ENCODE results near the gene MRPL2. TPM values are rescaled to one million over a fixed set of nuclear protein-coding genes. Genes with fewer than 3 reads are reported as not detected.

Gene MRPL2
- total and polyA plus RNA-seq, 4 donors = 19.6 to 73.9 (median 44.7) TPM

DNA sequence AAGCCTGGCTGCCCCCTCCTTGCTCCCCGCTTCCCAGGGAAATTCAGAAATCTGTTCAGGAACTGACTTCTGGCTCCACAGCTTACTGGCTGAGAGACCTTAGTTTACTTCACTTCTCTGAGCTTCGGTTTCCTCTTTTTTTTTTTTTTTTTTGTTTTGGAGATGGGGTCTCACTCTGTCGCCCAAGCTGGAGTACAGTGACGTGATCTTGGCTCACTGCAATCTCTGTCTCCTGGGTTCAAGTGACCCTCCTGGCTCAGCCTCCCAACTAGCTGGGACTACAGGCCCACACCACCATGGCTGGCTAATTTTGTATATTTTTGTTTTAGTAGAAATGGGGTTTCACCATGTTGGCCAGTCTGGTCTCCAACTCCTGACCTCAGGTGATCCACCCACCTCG lies 31.8 kb upstream of the MRPL2 start:
- Histone ChIP-seq H3K4me1 (ENCODE audit: control insufficient read depth in 4 of 4, insufficient read depth in 4 of 4, low read length in 3 of 4) (peaks cover 0 to 7% (median 3%) of the 10 kb centered on the region in 4 donors), H3K4me3 (ENCODE audit: low read depth in 1 of 3, low read length in 3 of 3) (no peak overlapping the region), H3K27ac (ENCODE audit: low read depth in 1 of 2, low read length in 2 of 2) (no peak overlapping the region), H3K36me3 (ENCODE audit: control insufficient read depth in 4 of 4, insufficient read depth in 3 of 4, low read depth in 1 of 4, low read length in 3 of 4) (no peaks in the 10 kb centered on the region), H3K9ac (ENCODE audit: low read depth in 1 of 2, low read length in 2 of 2) (no peak overlapping the region), H3K27me3 (ENCODE audit: control insufficient read depth in 4 of 4, insufficient read depth in 4 of 4, low read length in 3 of 4) (no peaks in the 10 kb centered on the region), H3K9me3 (ENCODE audit: control insufficient read depth in 4 of 4, low read length in 3 of 4) (no peaks in the 10 kb centered on the region)
- no peak for DNase-seq (ENCODE audit: low spot score)
- WGBS = 91% methylated on average over 5 of the region's 5 CpGs
- TF ChIP-seq HNF4G (IDR thresholded peaks at IDR 0.05) (no peak), JUND (IDR thresholded peaks at IDR 0.05) (no peak), FOXA2 (IDR thresholded peaks at IDR 0.05) (no peak), HNF4A (conservative IDR thresholded peaks at IDR 0.05) (no peak), FOXA1 (IDR thresholded peaks at IDR 0.05) (no peak), YY1 (IDR thresholded peaks at IDR 0.05) (no peak), NR2F2 (IDR thresholded peaks at IDR 0.05) (no peak), RAD21 (IDR thresholded peaks at IDR 0.05) (no peak), TAF1 (conservative IDR thresholded peaks at IDR 0.05) (no peak)
- TF ChIP-seq, protein P1, sequence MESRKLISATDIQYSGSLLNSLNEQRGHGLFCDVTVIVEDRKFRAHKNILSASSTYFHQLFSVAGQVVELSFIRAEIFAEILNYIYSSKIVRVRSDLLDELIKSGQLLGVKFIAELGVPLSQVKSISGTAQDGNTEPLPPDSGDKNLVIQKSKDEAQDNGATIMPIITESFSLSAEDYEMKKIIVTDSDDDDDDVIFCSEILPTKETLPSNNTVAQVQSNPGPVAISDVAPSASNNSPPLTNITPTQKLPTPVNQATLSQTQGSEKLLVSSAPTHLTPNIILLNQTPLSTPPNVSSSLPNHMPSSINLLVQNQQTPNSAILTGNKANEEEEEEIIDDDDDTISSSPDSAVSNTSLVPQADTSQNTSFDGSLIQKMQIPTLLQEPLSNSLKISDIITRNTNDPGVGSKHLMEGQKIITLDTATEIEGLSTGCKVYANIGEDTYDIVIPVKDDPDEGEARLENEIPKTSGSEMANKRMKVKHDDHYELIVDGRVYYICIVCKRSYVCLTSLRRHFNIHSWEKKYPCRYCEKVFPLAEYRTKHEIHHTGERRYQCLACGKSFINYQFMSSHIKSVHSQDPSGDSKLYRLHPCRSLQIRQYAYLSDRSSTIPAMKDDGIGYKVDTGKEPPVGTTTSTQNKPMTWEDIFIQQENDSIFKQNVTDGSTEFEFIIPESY (IDR thresholded peaks at IDR 0.05) = no peak
- TF ChIP-seq, protein P2, sequence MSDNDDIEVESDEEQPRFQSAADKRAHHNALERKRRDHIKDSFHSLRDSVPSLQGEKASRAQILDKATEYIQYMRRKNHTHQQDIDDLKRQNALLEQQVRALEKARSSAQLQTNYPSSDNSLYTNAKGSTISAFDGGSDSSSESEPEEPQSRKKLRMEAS (IDR thresholded peaks at IDR 0.05) = no peak
- TF ChIP-seq, protein P3, sequence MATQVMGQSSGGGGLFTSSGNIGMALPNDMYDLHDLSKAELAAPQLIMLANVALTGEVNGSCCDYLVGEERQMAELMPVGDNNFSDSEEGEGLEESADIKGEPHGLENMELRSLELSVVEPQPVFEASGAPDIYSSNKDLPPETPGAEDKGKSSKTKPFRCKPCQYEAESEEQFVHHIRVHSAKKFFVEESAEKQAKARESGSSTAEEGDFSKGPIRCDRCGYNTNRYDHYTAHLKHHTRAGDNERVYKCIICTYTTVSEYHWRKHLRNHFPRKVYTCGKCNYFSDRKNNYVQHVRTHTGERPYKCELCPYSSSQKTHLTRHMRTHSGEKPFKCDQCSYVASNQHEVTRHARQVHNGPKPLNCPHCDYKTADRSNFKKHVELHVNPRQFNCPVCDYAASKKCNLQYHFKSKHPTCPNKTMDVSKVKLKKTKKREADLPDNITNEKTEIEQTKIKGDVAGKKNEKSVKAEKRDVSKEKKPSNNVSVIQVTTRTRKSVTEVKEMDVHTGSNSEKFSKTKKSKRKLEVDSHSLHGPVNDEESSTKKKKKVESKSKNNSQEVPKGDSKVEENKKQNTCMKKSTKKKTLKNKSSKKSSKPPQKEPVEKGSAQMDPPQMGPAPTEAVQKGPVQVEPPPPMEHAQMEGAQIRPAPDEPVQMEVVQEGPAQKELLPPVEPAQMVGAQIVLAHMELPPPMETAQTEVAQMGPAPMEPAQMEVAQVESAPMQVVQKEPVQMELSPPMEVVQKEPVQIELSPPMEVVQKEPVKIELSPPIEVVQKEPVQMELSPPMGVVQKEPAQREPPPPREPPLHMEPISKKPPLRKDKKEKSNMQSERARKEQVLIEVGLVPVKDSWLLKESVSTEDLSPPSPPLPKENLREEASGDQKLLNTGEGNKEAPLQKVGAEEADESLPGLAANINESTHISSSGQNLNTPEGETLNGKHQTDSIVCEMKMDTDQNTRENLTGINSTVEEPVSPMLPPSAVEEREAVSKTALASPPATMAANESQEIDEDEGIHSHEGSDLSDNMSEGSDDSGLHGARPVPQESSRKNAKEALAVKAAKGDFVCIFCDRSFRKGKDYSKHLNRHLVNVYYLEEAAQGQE (IDR thresholded peaks at IDR 0.05) = no peak

DNA sequence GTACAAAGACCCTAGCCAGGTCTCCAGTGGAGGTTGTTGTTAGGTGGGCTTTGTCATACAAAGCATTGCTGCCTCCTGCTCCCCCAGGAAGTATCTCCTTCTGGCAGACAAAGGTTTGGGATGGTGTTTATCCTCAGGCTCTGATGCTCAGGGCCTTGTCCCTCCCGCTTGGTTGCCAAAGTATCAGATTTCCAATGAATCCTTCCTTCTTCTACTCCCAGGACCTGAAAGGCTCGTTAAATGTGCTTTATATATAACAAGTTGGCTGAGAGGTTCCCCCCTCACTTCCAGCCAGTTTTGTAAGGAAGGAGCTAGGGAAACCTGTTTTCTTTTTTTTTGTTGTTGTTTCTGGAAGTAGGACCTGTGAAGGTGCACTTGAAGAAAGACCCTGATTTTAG lies 31.3 kb upstream of the MRPL2 start:
- Histone ChIP-seq H3K27me3 (ENCODE audit: control insufficient read depth in 4 of 4, insufficient read depth in 4 of 4, low read length in 3 of 4) (no peaks in the 10 kb centered on the region), H3K4me1 (ENCODE audit: control insufficient read depth in 4 of 4, insufficient read depth in 4 of 4, low read length in 3 of 4) (peaks cover 0 to 7% (median 3%) of the 10 kb centered on the region in 4 donors), H3K9me3 (ENCODE audit: control insufficient read depth in 4 of 4, low read length in 3 of 4) (no peaks in the 10 kb centered on the region), H3K4me3 (ENCODE audit: low read depth in 1 of 3, low read length in 3 of 3) (no peak overlapping the region), H3K9ac (ENCODE audit: low read depth in 1 of 2, low read length in 2 of 2) (no peak overlapping the region), H3K36me3 (ENCODE audit: control insufficient read depth in 4 of 4, insufficient read depth in 3 of 4, low read depth in 1 of 4, low read length in 3 of 4) (no peaks in the 10 kb centered on the region), H3K27ac (ENCODE audit: low read depth in 1 of 2, low read length in 2 of 2) (no peak overlapping the region)
- TF ChIP-seq, protein P4, sequence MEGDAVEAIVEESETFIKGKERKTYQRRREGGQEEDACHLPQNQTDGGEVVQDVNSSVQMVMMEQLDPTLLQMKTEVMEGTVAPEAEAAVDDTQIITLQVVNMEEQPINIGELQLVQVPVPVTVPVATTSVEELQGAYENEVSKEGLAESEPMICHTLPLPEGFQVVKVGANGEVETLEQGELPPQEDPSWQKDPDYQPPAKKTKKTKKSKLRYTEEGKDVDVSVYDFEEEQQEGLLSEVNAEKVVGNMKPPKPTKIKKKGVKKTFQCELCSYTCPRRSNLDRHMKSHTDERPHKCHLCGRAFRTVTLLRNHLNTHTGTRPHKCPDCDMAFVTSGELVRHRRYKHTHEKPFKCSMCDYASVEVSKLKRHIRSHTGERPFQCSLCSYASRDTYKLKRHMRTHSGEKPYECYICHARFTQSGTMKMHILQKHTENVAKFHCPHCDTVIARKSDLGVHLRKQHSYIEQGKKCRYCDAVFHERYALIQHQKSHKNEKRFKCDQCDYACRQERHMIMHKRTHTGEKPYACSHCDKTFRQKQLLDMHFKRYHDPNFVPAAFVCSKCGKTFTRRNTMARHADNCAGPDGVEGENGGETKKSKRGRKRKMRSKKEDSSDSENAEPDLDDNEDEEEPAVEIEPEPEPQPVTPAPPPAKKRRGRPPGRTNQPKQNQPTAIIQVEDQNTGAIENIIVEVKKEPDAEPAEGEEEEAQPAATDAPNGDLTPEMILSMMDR (IDR thresholded peaks at IDR 0.05; ENCODE audit: low read depth, low read length, missing input control) = no peak
- TF ChIP-seq FOXA1 (IDR thresholded peaks at IDR 0.05) (no peak), HNF4G (IDR thresholded peaks at IDR 0.05) (no peak), FOXA2 (IDR thresholded peaks at IDR 0.05) (no peak)
- WGBS = 77% methylated on average over 2 of the region's 2 CpGs
- no peak for DNase-seq (ENCODE audit: low spot score)

All from liver (tissue), 9 donors.